BE2C (cell line): ENCODE measurements around the gene STRA8.

Experiments
- DNase-seq: peaks from one replicate; pipeline ENCODE4 v3.0.0-alpha.2; 2020
- H3K27me3 ChIP-seq: fragments of 250-450 bp; sonication (Bioruptor Pico); 2 replicates; pipeline ENCODE4 v1.5.1; 2020; ENCODE audit warnings: mild to moderate bottlenecking
- H3K36me3 ChIP-seq: fragments of 250-450 bp; sonication (Bioruptor Pico); 2 replicates; pipeline ENCODE4 v1.5.1; 2020; ENCODE audit warnings: mild to moderate bottlenecking
- H3K4me1 ChIP-seq: fragments of 250-450 bp; sonication (Bioruptor Pico); 2 replicates; pipeline ENCODE4 v1.5.1; 2020
- H3K4me3 ChIP-seq: 2 replicates; pipeline ENCODE4 v1.5.1; 2011; ENCODE audit warnings: low read depth, low read length
- H3K9me3 ChIP-seq: fragments of 250-450 bp; sonication (Bioruptor Pico); 2 replicates; pipeline ENCODE4 v1.5.1; 2020
- CTCF ChIP-seq: IDR thresholded peaks from 2 replicates; pipeline ENCODE4 v1.5.1; 2012; ENCODE audit warnings: mild to moderate bottlenecking, low read depth, low read length

The STRA8 gene

GRCh38 chr7:135195156-135195555 is 38.5 kb upstream of the STRA8 start:
- Histone ChIP-seq H3K27me3 (no peaks in the 10 kb centered on the region), H3K9me3 (no peaks in the 10 kb centered on the region), H3K36me3 (no peaks in the 10 kb centered on the region), H3K4me1 (no peaks in the 10 kb centered on the region), H3K4me3 (no peak overlapping the region)
- TF ChIP-seq CTCF = no peak
- DNase-seq = no peak

- H3K4me1 ChIP-seq = peaks cover 2% of the 10 kb centered on the region; the same call in 1 of the 2 replicates
- no peak overlapping the region for H3K4me3 ChIP-seq
- no peak for DNase-seq
- H3K9me3 ChIP-seq = no peaks in the 10 kb centered on the region
- no peaks in the 10 kb centered on the region for H3K27me3 ChIP-seq
- TF ChIP-seq CTCF = no peak
- H3K36me3 ChIP-seq = no peaks in the 10 kb centered on the region
These were observed 37.5 kb upstream of the STRA8 start for GRCh38 chr7:135195968-135196629.

- Histone ChIP-seq H3K9me3 (no peaks in the 10 kb centered on the region), H3K4me3 (no peak overlapping the region), H3K4me1 (peaks cover 2% of the 10 kb centered on the region; the same call in 1 of the 2 replicates), H3K27me3 (no peaks in the 10 kb centered on the region), H3K36me3 (no peaks in the 10 kb centered on the region)
- TF ChIP-seq CTCF = no peak
- no peak for DNase-seq
These were observed 36.3 kb upstream of the STRA8 start for GRCh38 chr7:135197343-135197742.

- TF ChIP-seq CTCF = no peak
- H3K36me3 ChIP-seq = no peaks in the 10 kb centered on the region
- no peaks in the 10 kb centered on the region for H3K9me3 ChIP-seq
- DNase-seq = no peak
- H3K4me3 ChIP-seq = no peak overlapping the region
- H3K4me1 ChIP-seq = peaks cover 2% of the 10 kb centered on the region; the same call in 1 of the 2 replicates
- H3K27me3 ChIP-seq = no peaks in the 10 kb centered on the region
These were observed 35.6 kb upstream of the STRA8 start for GRCh38 chr7:135197906-135198655.

- Histone ChIP-seq H3K4me1 (peaks cover 2% of the 10 kb centered on the region; the same call in 1 of the 2 replicates), H3K27me3 (no peaks in the 10 kb centered on the region), H3K36me3 (no peaks in the 10 kb centered on the region), H3K9me3 (no peaks in the 10 kb centered on the region), H3K4me3 (no peak overlapping the region)
- DNase-seq = no peak
- no peak for TF ChIP-seq CTCF
These were observed 34.2 kb upstream of the STRA8 start for GRCh38 chr7:135199439-135199838.

GRCh38 chr7:135200821-135201331 is 32.8 kb upstream of the STRA8 start:
- TF ChIP-seq CTCF = no peak
- Histone ChIP-seq H3K4me1 (peaks cover 2% of the 10 kb centered on the region; the same call in 1 of the 2 replicates), H3K36me3 (no peaks in the 10 kb centered on the region), H3K27me3 (no peaks in the 10 kb centered on the region), H3K4me3 (no peak overlapping the region), H3K9me3 (no peaks in the 10 kb centered on the region)
- no peak for DNase-seq
